HG03571 (cell line): ENCODE data around the gene DSE.
A peak's percentile ranks its signal among the peaks of the same experiment; 100 is the strongest.

Source experiments
- ATAC-seq: cut with Tn5 transposase; IDR thresholded peaks from one replicate; pipeline ENCODE4 v1.9.1; 2021; ENCODE audit not compliant: unreplicated experiment

The DSE gene

DNA sequence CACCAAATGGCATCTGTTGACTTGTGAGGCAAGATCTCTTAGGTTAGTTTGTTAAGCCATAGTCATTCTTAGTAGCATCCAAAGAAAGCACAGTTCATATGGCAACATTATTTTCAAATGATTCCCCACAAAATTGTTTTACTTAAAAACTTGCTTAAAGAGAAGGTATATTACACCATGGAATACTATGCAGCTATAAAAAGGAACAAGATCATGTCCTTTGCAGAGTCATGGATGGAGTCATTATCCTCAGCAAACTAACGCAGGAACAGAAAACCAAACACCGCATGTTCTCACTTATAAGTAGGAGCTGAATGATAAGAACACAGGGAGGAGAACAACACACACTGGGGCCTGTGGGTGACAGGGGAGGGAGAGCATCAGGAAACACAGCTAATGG lies 10.9 kb upstream of the DSE start:
- ATAC-seq = no peak

DNA sequence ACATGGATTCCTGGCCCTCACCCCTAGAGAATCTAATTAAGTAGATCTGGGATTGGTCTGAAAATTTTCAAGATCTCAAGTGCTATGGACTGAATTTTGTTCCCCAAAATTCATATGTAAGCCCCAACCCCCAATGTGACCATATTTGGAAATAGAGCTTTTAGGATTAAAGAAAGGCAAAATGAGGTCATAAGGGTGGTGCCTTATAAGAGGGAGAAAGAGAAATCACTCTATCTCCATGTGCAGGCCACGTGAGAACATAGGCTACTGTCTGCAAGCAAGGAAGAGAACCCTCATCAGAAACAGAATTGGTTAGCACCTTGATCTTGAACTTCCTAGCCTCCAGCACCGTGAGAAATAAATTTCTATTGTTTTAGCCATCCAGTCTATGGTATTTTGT lies 8.5 kb upstream of the DSE start:
- no peak for ATAC-seq

DNA sequence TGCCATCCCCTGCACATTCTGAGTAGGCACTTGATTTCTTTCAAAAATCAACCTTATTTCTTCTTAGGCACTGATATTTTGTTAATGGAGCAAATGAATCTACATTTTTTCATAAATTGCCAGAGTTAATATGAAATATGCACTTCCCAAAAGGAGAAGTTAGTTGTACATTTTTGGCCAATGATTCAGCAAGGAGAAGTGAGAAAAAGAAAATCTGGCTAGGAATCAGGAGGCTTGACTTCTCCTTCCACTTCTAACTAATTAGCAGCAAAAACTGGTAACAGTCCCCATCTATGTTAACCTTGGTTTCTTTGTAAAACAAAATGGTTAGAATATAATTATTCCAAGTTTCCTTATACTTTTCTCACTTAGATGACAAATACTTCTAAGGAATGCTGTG lies 7.0 kb upstream of the DSE start:
- no peak for ATAC-seq

DNA sequence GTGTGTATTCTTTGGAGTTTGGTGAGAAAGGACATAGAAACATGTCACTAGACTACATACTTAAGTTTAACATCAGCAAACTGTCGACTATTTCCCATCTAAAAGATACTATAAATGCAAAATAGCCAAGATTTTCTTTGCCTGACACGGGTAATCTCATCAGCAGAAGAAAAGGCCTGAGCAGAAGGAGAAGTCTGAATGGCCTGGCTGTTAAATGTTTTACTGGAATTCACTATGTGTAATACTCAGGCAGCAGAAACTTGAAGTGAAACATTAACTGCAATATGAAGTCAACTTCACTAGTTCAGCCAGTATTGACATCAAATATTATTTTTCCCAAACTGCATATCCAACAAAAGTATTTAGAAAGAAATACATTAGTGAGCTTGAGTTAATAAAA lies 6.4 kb upstream of the DSE start:
- ATAC-seq = no peak

DNA sequence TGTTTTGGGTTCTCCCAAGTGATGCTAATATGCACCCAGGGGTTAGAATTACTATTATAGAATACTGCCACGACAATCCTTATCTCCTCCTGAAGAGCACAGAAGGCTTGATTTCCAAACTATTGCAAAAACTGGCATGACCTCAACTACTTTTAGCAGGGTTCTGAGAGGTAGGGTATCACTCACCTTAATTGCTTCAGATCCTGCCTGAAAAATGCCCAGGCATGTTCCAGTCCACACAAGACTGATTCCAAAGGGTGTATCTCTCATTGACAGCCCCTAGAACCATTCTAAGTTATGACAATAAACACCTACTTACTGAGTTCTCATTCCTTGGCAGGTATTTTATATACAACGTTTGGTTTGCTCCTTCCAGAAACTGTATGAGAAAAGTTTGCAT lies 5.0 kb upstream of the DSE start:
- ATAC-seq = no peak

DNA sequence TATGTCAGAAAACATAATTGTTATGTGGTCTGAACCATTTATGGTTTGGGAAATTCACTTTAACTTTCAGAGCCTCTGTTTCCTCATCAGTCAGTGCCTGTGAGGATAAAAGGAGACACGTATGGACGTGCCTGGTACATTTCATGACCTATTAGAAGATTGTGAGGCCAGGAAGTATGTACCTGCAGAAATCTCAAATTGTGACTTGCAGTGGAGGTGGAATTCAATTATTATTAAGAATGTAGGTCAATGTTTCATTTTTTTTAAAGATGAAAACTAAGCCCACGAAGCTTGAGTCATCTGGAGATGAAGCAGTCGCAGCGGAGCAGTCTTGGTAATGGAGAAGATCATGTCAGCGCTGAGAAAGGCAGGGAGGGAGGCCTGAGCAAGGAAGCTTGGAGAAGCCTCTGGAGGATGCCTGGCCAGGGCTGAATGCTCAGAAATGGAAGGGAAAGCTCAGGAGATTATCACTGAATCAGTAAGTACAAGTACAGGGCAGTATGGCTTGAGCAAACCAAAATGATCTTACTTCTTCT lies 3.9 kb upstream of the DSE start:
- ATAC-seq = no peak

DNA sequence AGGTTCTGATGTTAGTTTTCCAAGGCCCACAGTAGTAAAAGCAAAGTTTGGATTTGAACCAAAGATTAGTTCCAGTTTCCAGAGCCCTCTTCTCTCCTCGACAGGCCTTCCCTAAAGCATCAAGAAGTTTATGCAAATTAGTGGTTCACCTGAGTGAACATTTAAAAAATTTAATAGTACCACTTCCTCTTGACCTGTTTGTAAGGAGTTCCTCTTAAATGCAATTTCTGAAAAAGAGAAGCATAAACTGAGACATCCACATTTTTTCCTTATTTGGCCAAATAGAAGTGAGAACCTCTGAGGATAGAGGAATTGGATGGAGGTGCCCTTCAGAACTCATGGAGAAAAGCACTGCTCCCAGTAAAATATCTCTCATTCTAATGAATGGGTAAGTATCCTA lies 1.2 kb upstream of the DSE start:
- peak; percentile 48 for ATAC-seq

DNA sequence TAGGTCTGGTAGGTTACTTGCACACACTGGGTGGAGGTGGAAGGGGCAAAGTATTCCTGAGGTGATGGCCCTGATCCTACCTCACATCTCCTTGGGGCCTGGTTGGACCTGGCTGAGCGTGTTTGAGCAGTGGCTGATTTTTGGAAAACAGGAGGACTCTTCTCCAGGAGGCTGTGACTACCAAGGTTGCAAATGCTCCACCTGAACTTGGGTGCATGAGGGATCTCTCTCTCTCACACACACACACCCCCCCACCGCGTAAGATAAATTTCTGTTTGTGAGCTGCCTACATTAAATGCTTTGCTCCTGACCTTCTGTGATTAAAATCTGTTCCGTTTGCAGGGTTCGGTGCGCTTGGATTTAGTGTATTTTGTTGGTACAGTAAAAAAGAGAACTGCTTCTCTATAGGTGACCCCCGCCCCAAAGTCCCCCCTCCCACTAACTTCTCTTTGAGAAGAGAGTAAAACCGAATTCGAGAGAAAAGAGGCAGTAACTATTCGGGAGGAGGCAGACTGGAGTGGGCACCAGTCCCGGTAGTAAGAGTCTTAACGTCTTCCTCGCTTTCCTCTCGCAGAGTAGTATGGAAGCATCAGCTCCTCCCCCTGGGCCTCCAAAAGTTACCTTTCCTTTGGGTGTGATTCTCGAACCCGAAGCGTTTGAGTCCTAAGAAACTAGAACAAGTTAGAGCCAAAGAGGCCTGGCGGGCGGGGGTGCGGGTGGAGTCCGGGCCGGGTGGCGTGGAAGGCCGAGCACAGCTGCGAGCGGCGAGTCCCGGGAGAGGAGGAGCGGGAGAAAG lies 585 bp upstream of the DSE start:
- peak; percentile 52 for ATAC-seq

DNA sequence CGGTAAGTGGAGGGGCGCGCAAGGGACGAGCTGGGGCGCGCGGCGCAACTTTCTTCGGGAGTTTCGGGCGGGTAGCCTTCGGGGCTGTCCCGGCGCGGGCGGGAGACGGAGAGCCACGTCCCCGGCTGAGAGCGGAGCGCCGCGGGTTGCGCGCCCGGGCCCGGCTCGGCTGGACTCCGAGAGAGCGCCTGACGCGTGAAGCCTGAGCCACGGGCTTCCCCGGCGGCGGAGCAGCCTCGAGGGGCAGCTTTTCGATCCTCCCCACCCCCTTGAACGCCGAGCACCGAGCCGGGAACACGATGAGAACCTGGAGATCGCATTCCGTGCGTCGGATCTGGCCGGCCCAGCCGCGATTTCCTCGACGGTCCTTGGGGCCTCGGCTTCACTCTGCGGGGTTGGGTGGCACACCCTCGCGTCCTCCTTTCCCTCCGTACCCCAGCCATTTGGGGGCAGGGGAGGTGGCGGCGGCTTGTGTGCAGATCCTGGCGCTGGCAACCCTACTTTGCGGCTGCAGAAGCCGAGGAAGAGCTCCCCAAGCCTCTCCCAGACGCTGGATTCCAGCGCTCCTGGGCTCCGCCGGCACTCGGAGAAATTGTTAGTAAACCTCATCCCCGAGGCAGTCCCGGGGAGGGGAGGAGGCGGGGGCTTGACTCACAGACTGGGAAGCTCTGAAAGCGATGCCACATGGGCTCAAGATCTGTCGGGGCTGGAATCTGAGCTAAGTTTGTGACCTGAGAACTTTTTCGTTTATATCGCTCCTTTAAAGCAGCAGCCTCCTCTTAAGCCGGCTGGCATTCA lies 572 bp downstream of the DSE start:
- ATAC-seq = peak; percentile 44

DNA sequence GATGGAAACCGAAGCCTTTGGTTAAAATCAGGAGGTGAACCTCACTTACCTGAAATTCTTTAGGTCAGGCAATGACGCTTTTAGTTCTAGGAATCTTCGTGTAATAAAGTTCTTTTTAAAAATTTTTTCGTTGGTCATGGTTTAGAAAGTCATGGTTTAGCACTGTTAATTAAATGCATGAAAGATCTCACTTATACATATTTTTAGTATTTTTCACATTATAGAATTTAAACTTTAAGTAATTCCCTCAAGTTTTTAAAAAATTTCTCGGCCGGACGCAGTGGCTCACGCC lies 1.1 kb downstream of the DSE start:
- no peak for ATAC-seq

DNA sequence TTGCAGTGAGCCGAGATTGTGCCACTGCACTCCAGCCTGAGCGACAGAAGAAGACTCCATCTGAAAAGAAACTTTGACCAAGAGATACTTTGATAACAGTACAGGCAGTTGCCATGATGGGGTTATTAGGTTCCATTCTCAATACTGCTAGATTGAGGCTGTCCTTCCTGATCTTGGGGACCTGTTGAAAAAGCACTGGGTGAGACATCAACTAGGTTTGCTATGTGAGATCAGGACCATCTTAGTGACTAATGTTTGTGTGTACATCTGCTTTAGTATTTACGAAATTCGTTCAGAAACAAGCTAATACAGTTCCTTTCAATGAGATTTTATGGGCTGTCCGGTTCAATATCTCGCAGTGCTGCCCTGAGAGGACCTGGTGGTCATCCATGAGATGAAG lies 2.6 kb downstream of the DSE start:
- no peak for ATAC-seq

DNA sequence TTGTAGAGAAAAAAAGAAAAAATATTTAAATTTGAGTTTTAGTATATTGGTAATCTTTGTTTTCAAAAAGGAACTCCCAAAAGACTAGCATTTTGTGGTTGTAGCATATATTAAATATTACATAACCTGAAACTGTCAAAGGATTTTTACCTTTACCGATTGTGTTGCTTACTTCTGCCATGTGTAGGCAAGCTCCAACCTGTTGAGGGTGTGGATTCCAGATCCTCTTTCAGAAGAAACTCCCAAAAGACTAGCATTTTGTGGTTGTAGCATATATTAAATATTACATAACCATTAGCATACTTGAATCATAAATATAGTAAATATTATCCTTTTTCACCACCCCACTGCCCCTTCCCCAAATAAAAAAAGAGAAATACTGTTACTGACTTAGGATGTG lies 3.2 kb downstream of the DSE start:
- no peak for ATAC-seq

DNA sequence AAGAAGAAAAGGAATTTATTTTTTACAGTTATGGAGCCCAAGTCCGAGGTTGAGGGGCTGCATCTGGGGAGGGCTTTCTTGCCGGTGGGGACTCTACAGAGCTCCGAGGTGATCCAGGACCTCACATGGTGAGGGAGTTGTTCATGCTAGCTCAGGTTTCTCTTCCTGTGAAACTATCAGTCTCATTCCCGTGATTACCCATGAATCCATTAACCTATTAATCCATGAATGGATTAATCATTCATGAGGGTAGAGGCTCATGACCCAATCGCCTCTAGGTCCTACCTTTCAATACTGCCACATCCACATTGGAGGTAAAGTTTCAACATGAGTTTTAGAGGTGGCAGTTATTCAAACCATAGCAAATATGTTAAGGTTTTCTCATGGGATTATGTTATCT lies 3.8 kb downstream of the DSE start:
- no peak for ATAC-seq

DNA sequence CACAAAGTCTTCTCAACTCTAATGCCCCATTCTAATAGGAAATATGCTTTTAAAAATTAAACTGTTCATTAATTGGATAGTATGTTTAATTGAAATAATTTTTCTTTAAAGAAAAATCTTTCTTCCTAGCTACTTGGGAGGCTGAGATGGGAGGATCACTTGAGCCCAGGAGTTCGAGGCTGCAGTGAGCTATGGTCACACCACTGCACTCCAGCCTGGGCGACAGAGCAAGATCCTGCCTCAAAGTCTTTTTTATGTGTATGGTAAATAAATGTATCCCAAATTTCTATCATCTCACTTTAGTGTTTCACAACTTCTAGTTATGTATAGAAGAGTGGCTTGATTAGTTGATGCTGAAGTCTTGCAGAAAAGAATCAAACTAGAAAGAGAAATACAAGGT lies 4.5 kb downstream of the DSE start:
- ATAC-seq = no peak

DNA sequence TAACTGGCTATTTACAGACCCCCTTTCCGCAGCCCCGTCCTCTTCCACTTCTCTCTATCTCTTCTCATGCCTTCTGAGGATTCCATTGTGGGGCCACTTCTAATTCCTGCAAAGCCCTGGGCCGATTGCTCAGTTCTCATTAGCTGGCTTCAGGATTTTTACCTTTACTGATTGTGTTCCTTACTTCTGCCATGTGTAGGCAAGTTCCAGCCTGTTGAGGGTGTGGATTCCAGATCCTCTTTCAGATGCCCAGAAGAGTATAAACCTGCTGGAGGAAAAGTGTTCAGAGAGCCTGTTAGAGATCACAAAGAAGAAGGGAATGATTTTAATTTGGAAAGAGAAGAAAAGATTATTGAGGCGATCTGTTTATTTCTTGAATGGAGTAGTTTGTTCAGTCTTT lies 5.4 kb downstream of the DSE start:
- no peak for ATAC-seq

DNA sequence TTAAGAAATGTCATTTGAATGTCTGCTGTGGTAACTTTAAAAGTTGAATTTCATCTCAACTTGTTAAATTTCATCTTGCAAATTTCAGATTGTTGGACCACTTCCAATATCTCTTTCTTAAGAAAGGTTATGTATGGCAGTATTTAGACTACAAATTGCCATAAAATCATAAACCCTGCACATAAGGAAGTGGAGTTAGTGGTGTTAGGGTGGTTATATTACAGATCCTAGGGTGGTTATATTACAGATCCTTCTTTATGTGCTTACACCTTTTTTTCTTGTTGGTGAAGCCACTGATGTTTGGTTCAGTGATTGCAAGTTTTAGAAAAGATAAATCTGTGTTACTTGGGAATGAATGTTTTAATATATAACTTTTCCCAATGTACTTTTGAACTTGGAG lies 9.0 kb downstream of the DSE start:
- no peak for ATAC-seq

DNA sequence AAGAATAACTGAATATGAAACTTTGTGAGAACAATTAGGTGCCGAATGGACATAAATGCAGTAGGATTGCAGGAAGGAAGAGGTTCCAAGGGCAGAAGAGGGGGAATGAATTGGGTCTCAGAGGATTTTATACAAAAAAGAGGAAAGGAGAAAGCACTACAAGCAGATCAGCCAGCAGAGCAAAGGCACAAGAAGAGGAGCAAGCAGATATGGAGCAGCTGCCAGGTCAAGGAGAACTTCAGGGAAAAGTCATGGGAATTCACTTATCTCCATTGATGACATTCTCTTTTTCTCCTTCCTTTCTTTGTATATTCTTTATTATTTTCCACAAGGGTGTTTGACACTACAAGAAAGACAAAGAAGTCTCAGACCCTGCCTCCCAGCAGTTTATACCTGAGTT lies 9.6 kb downstream of the DSE start:
- no peak for ATAC-seq

DNA sequence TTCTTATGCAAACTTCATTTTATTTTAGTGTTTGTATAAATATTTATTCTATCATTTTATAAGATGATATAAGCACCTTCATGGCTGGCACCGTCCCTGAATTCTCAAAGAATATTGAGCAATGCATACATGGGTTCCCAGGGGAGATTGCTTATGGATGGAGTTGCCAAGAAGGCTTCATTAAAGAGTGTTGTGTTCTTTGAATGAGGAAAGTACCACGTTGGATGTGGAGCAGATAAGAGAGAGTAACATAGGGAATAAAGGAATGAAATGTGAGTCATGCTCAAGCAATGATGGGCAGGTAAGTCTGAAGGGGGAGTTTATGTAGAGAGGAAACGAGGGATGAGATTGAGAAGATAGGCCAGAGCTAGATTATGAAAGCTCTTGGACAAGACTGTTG lies 10.3 kb downstream of the DSE start:
- no peak for ATAC-seq

DNA sequence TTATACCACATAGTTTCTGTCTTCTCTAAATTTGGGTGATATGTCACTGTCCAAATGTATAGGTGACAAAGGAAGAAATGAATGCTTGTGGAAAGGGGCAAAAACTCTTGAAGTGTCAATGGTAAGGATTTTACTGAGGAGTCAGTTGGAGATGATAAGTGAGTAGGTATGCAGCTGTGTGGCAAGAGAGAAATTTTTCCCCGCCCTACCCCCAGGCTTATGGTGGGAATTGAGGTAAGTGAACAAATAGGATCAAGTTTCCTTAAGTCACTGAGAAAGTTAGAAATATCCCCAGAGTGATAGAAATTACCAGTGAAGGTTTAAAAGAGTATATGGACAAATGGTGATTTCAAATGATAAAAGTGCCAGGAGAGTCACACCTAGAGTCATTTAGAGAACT lies 11.8 kb downstream of the DSE start:
- ATAC-seq = no peak

DNA sequence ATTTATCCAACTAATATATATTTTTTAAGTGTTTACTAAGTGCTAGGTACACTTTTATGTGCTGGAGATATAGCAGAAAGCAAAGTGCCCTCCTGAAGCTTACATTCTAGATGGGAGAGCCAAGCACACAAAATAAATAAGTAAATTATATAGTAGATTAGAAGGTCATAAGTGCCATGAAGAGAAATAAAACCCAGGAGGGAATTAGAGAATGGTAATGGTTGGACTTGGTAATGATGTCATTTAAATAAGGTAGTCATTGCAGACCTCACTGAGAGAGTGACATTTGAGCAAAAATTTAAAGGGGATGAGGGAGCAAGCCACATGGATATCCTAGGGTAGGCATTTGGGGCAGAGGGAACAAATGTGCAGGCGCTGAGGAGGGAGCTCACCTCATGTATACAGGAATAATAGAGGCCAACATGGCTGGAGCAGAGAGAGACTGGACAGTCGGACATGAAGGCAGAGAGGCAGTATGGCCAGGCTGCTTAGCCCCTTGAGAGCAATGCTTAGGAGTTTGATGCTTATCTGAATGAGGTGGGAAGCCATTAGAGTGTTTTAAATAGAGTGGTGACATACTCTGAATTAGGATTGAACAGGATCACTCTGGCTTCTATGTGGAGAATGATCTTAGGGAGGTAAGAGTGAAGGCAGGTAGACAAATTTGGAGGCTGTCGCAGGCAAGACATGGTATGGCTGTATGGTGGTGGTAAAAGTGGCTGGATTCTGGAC lies 14.1 kb downstream of the DSE start:
- ATAC-seq = no peak

DNA sequence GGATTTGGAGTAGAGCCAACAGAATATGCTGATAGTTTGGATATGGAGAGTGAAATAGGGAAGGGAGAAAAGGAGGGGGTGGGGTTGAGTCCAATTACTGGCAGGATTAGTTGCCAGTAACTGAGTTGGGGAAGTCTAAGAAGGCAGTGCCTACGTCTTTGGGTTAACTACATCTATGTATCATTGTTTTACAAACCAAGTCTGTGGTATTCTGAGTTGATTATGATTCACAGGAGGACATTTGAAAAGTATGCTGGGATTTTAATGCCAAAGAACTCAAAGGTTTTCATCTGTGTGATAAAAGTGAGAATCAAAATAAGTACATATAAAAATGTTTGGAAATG lies 14.7 kb downstream of the DSE start:
- no peak for ATAC-seq

DNA sequence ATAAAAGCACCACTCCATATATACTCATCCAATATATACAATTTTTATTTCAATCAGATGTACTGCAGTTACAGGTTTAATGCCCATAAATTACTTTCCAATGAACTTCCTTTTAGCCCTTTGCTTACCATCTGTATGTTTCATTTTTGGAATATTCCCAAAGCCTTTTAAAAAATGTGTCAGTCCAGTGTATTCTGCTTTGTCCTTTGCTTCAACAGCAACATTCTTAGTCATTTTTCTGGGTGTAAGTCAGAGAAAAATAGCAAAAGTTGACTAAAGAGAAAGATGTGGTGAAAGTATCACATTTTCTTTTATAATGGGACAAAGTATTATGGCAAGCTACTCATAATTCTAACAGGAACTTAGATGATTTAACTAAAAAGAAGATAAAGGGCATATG lies 15.2 kb downstream of the DSE start:
- ATAC-seq = no peak
